Astrocyte (in vitro differentiated cells and primary cell): Measurements from ENCODE around the gene RPP25. TPM values are rescaled to one million over a fixed set of nuclear protein-coding genes. Genes with fewer than 3 reads are reported as not detected.
A peak's percentile ranks its signal among the peaks of the same experiment; 100 is the strongest.

Experiments
- DNase-seq: peaks from one replicate; pipeline ENCODE4 v3.0.0-alpha.2; 2010; ENCODE audit warnings: low read depth
- FAIRE-seq: peaks from 2 replicates; lab custom pipeline; 2011; peaks lifted over from hg19 to GRCh38; lab: Jason Lieb, UNC
- H2AFZ ChIP-seq: 2 replicates; pipeline ENCODE4 v1.6.0; 2012; ENCODE audit warnings: low read depth, low read length, inconsistent platforms
- H3K27ac ChIP-seq: 2 replicates; pipeline ENCODE4 v1.5.1; 2011; ENCODE audit warnings: low read depth, low read length, inconsistent platforms
- H3K27me3 ChIP-seq: 2 replicates; pipeline ENCODE4 v1.6.0; 2011; ENCODE audit warnings: low read length, inconsistent platforms; ENCODE audit not compliant: insufficient read depth
- H3K36me3 ChIP-seq: 2 replicates; pipeline ENCODE4 v1.5.1; 2011; ENCODE audit warnings: low read length, inconsistent platforms; ENCODE audit not compliant: insufficient read depth
- H3K4me1 ChIP-seq: 2 replicates; pipeline ENCODE4 v1.5.1; 2011; ENCODE audit warnings: low read length, inconsistent platforms; ENCODE audit not compliant: insufficient read depth
- H3K4me2 ChIP-seq: 2 replicates; pipeline ENCODE4 v1.6.0; 2012; ENCODE audit warnings: low read length, inconsistent platforms
- H3K4me3 ChIP-seq: 2 replicates; pipeline ENCODE4 v1.5.1; 2011; ENCODE audit warnings: low read depth, mild to moderate bottlenecking, low read length, inconsistent platforms; ENCODE audit not compliant: insufficient read depth
- H3K79me2 ChIP-seq: 2 replicates; pipeline ENCODE4 v1.6.0; 2012; ENCODE audit warnings: mild to moderate bottlenecking, low read length, inconsistent platforms; ENCODE audit not compliant: insufficient read depth
- H3K9ac ChIP-seq: 2 replicates; pipeline ENCODE4 v1.6.0; 2012; ENCODE audit warnings: mild to moderate bottlenecking, low read length, inconsistent platforms
- H3K9me3 ChIP-seq: 2 replicates; pipeline ENCODE4 v1.5.1; 2012; ENCODE audit warnings: low read depth, mild to moderate bottlenecking, low read length, inconsistent platforms; ENCODE audit not compliant: insufficient read depth
- H4K20me1 ChIP-seq: 2 replicates; pipeline ENCODE4 v1.6.0; 2012; ENCODE audit warnings: low read length, inconsistent platforms; ENCODE audit not compliant: insufficient read depth
- H3K27ac Mint-ChIP-seq: one replicate; pipeline ENCODE4 v1.8.0; 2021; ENCODE audit warnings: mild to moderate bottlenecking, mixed read lengths; ENCODE audit not compliant: unreplicated experiment
- H3K27me3 Mint-ChIP-seq: one replicate; pipeline ENCODE4 v1.8.0; 2021; ENCODE audit warnings: low read depth, mixed read lengths; ENCODE audit not compliant: unreplicated experiment
- H3K36me3 Mint-ChIP-seq: one replicate; pipeline ENCODE4 v1.8.0; 2021; ENCODE audit warnings: low read depth, mixed read lengths; ENCODE audit not compliant: unreplicated experiment
- H3K4me1 Mint-ChIP-seq: one replicate; pipeline ENCODE4 v1.8.0; 2021; ENCODE audit warnings: low read depth, mixed read lengths; ENCODE audit not compliant: unreplicated experiment
- H3K4me3 Mint-ChIP-seq: one replicate; pipeline ENCODE4 v1.8.0; 2021; ENCODE audit warnings: mild to moderate bottlenecking, moderate library complexity, mixed read lengths; ENCODE audit not compliant: unreplicated experiment
- H3K9me3 Mint-ChIP-seq: one replicate; pipeline ENCODE4 v1.8.0; 2021; ENCODE audit warnings: mild to moderate bottlenecking, mixed read lengths; ENCODE audit not compliant: unreplicated experiment
- CTCF ChIP-seq: IDR thresholded peaks from 2 replicates; pipeline ENCODE4 v1.5.1; 2011; ENCODE audit warnings: low read depth, mild to moderate bottlenecking, inconsistent platforms, low read length, moderate library complexity; ENCODE audit not compliant: insufficient read depth
- EZH2 ChIP-seq: IDR thresholded peaks from 2 replicates; pipeline ENCODE4 v1.6.1; 2012; ENCODE audit warnings: mild to moderate bottlenecking, low read length, inconsistent platforms; ENCODE audit not compliant: insufficient read depth
- total RNA-seq: library from RNA; stranded (reverse); gene quantifications from 2 replicates; pipeline ENCODE4 v1.2.1, GENCODE V29; 2021

The RPP25 gene
- total RNA-seq, 1 donor from 2014 or later = 4.1 TPM

DNA sequence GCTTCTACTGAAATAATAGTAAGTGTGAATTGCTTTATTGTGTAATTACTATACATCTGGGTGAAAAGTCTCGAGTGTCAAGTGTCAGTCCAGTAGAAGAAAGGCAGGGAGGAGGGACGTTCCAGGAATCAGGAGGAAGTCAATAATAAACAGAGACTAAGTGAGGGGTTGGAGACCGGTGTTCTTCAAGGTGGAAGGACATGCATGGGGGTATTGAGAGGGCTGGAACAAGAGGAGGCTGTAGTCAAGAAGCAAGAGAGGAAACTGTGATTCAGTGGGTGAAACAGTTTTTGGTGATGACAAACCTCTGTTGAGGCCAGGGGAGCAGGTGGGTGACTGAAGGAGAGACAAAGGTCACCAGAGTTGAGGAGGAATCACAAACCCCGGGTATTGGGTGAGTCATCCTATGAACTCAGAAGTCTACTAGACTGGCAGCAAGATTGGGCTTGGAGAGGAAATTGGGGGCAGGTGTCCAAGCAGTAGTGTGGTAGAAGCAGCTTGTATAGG, 27.2 kb upstream of the RPP25 start:
- TF ChIP-seq EZH2 (no peak), CTCF (no peak)
- no peaks in the 10 kb centered on the region for H4K20me1 ChIP-seq
- DNase-seq (no peak), FAIRE-seq (no peak)
- peaks cover 11% of the 10 kb centered on the region for H3K27me3 ChIP-seq
- no peak overlapping the region for H3K27ac ChIP-seq
- peaks cover 9% of the 10 kb centered on the region for H3K27me3 Mint-ChIP-seq
- peaks cover 9% of the 10 kb centered on the region for H3K4me1 Mint-ChIP-seq
- H2AFZ ChIP-seq = no peak overlapping the region
- H3K27ac Mint-ChIP-seq = peak overlapping the region; percentile 16
- H3K79me2 ChIP-seq = no peaks in the 10 kb centered on the region
- H3K4me3 ChIP-seq = no peak overlapping the region
- H3K4me2 ChIP-seq = no peak overlapping the region
- peaks cover 4% of the 10 kb centered on the region for H3K4me1 ChIP-seq
- H3K4me3 Mint-ChIP-seq = no peak overlapping the region
- H3K36me3 ChIP-seq = no peaks in the 10 kb centered on the region
- no peak overlapping the region for H3K9ac ChIP-seq
- peaks cover 2% of the 10 kb centered on the region for H3K9me3 Mint-ChIP-seq
- no peaks in the 10 kb centered on the region for H3K9me3 ChIP-seq
- no peaks in the 10 kb centered on the region for H3K36me3 Mint-ChIP-seq

GRCh38 chr15:74982183-74982582, 25.6 kb upstream of the RPP25 start:
- Histone ChIP-seq H2AFZ (no peak overlapping the region), H3K9me3 (no peaks in the 10 kb centered on the region), H3K36me3 (no peaks in the 10 kb centered on the region), H3K4me2 (no peak overlapping the region), H3K79me2 (no peaks in the 10 kb centered on the region), H3K27ac (no peak overlapping the region), H3K4me3 (no peak overlapping the region), H3K4me1 (peaks cover 16% of the 10 kb centered on the region), H3K27me3 (peaks cover 11% of the 10 kb centered on the region), H4K20me1 (no peaks in the 10 kb centered on the region), H3K9ac (no peak overlapping the region)
- peaks cover 9% of the 10 kb centered on the region for H3K27me3 Mint-ChIP-seq
- DNase-seq (no peak), FAIRE-seq (no peak)
- no peak for TF ChIP-seq EZH2
- H3K4me1 Mint-ChIP-seq = peaks cover 21% of the 10 kb centered on the region
- no peak overlapping the region for H3K27ac Mint-ChIP-seq
- H3K4me3 Mint-ChIP-seq = no peak overlapping the region
- peaks cover 2% of the 10 kb centered on the region for H3K9me3 Mint-ChIP-seq
- no peaks in the 10 kb centered on the region for H3K36me3 Mint-ChIP-seq

DNA sequence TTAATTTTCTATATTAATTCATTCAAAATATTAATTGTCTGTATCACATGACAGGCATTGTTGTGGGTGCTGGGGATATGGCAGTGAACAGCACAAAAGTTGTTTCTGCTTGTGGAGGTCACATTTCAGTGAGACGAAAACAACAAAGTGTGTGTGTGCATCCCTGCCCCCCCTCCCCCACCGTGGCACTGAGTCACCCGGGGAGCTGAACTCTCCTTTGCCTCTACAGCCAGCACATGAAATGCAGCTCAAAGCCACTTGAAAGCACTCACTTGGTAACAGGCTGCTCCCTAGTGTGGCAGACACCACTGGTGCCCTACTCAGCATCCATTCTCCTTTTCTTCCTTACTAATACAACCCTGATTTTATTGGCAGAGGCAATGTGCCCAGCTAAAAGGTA, 21.9 kb upstream of the RPP25 start:
- H4K20me1 ChIP-seq = no peaks in the 10 kb centered on the region
- Mint-ChIP-seq H3K9me3 (no peaks in the 10 kb centered on the region), H3K4me3 (no peak overlapping the region), H3K27ac (no peak overlapping the region), H3K36me3 (no peaks in the 10 kb centered on the region), H3K27me3 (no peaks in the 10 kb centered on the region), H3K4me1 (peaks cover 15% of the 10 kb centered on the region)
- H3K79me2 ChIP-seq = no peaks in the 10 kb centered on the region
- no peak for DNase-seq
- H3K27ac ChIP-seq = no peak overlapping the region
- H3K4me1 ChIP-seq = peaks cover 13% of the 10 kb centered on the region
- H3K36me3 ChIP-seq = no peaks in the 10 kb centered on the region
- H3K9me3 ChIP-seq = no peaks in the 10 kb centered on the region
- peaks cover 4% of the 10 kb centered on the region for H3K27me3 ChIP-seq
- H3K4me2 ChIP-seq = peak overlapping the region; percentile 30
- H2AFZ ChIP-seq = no peak overlapping the region
- TF ChIP-seq EZH2 (no peak), CTCF (no peak)
- no peak for FAIRE-seq
- no peak overlapping the region for H3K9ac ChIP-seq
- H3K4me3 ChIP-seq = no peak overlapping the region
